Subcutaneous abdominal adipose tissue (tissue), 5 donors: ENCODE data around the gene MT1E.

ENCODE experiments used
- H3K27ac ChIP-seq: one replicate; pipeline ENCODE4 v1.7.0; 2013; ENCODE audit warnings: low read depth, mild to moderate bottlenecking, inconsistent platforms, low read length, moderate library complexity
- H3K27me3 ChIP-seq, 5 donors: one replicate each; pipeline ENCODE4 v1.7.0; 2013; ENCODE audit warnings: low read length in 5 of 5, inconsistent platforms in 1 of 5; ENCODE audit not compliant: control insufficient read depth in 5 of 5, insufficient read depth in 4 of 5
- H3K36me3 ChIP-seq, 5 donors: one replicate each; pipeline ENCODE4 v1.7.0; 2013; ENCODE audit warnings: low read length in 5 of 5; ENCODE audit not compliant: control insufficient read depth in 5 of 5, insufficient read depth in 5 of 5
- H3K4me1 ChIP-seq, 5 donors: one replicate each; pipeline ENCODE4 v1.7.0; 2013; ENCODE audit warnings: low read length in 5 of 5, mild to moderate bottlenecking in 3 of 5, moderate library complexity in 1 of 5; ENCODE audit not compliant: control insufficient read depth in 5 of 5, insufficient read depth in 5 of 5
- H3K4me3 ChIP-seq, 5 donors: one replicate each; pipeline ENCODE4 v1.7.0; 2013; ENCODE audit warnings: low read length in 5 of 5, low read depth in 1 of 5
- H3K9ac ChIP-seq, 5 donors: one replicate each; pipeline ENCODE4 v1.7.0; 2013; ENCODE audit warnings: low read length in 5 of 5, mild to moderate bottlenecking in 4 of 5, moderate library complexity in 3 of 5
- H3K9me3 ChIP-seq, 5 donors: one replicate each; pipeline ENCODE4 v1.7.0; 2013; ENCODE audit warnings: low read length in 5 of 5; ENCODE audit not compliant: control insufficient read depth in 5 of 5
- donor health status: healthy.
- donor health status: healthy.
- donor health status: healthy.
- donor health status: healthy.
- donor health status: healthy.

MT1E gene

DNA sequence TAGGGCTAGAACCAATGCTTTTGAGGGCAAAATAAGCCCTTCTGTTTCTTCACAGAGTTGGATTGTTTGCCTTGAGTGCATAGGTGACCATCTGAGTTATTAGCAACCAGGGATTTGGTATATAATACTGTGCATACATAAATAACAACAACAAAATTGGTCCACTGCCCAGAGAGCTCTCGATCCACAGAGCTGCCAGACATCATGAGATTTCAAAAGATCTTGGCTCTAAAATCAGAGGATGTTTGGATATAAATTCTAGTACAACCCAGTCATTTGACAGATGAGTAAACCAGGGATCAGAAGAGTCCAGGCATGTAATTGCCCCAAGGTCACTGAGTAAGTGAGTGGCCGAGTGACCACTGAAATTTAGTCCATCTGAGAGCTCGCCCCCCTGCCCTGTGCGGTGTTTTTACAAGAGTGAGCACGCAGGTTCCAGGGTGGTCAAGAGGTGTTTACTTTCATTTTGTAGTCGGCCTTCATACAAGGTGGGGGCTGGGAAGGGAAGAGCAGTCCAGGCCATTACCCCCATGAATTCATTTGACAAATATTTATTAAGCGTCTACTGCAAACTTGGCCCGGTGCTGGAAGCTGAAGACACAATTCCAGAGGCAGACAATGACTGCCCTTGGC, 19.0 kb upstream of the MT1E start:
- Histone ChIP-seq H3K27me3 (peaks cover 0 to under 1% (median 0%) of the 10 kb centered on the region in 5 donors), H3K4me1 (peaks cover 31 to 60% (median 51%) of the 10 kb centered on the region in 5 donors), H3K36me3 (no peaks in the 10 kb centered on the region), H3K27ac (peak overlapping the region; percentile 99), H3K9me3 (no peaks in the 10 kb centered on the region), H3K4me3 (peak overlapping the region in 4 of 5 donors; percentile 20 to 35 (median 32)), H3K9ac (peak overlapping the region; percentile 51 to 90 (median 70))

GRCh38 chr16:56607109-56607618, 18.4 kb upstream of the MT1E start:
- H3K9ac ChIP-seq = peak overlapping the region; percentile 70 to 90 (median 86)
- H3K4me1 ChIP-seq = peaks cover 34 to 63% (median 54%) of the 10 kb centered on the region in 5 donors
- H3K9me3 ChIP-seq = no peaks in the 10 kb centered on the region
- H3K27ac ChIP-seq = peak overlapping the region; percentile 99
- H3K36me3 ChIP-seq = no peaks in the 10 kb centered on the region
- peak overlapping the region in 4 of 5 donors; percentile 33 to 97 (median 89) for H3K4me3 ChIP-seq
- H3K27me3 ChIP-seq = no peaks in the 10 kb centered on the region

DNA sequence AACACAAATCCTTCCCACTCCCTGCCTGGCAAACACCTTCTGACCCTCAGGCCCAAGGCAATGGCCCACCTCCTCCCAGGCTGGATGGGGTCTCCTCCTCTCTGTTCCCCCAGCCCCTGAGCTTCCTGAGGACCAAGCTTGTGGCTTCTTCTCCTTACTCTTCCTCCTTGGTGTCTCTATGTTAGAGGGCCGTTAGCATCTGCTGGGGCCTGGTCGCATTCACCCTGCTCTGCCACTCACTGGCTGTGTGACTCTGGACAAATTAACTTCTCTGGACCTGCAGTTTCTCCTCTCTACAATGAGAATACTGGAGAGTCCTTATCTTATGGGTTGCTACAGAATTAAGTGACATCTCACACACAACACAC, 17.9 kb upstream of the MT1E start:
- peak overlapping the region; percentile 99 for H3K27ac ChIP-seq
- peaks cover 34 to 66% (median 54%) of the 10 kb centered on the region in 5 donors for H3K4me1 ChIP-seq
- no peaks in the 10 kb centered on the region for H3K9me3 ChIP-seq
- no peaks in the 10 kb centered on the region for H3K27me3 ChIP-seq
- H3K4me3 ChIP-seq = peak overlapping the region; percentile 61 to 97 (median 91)
- H3K36me3 ChIP-seq = no peaks in the 10 kb centered on the region
- peak overlapping the region; percentile 66 to 90 (median 86) for H3K9ac ChIP-seq

DNA sequence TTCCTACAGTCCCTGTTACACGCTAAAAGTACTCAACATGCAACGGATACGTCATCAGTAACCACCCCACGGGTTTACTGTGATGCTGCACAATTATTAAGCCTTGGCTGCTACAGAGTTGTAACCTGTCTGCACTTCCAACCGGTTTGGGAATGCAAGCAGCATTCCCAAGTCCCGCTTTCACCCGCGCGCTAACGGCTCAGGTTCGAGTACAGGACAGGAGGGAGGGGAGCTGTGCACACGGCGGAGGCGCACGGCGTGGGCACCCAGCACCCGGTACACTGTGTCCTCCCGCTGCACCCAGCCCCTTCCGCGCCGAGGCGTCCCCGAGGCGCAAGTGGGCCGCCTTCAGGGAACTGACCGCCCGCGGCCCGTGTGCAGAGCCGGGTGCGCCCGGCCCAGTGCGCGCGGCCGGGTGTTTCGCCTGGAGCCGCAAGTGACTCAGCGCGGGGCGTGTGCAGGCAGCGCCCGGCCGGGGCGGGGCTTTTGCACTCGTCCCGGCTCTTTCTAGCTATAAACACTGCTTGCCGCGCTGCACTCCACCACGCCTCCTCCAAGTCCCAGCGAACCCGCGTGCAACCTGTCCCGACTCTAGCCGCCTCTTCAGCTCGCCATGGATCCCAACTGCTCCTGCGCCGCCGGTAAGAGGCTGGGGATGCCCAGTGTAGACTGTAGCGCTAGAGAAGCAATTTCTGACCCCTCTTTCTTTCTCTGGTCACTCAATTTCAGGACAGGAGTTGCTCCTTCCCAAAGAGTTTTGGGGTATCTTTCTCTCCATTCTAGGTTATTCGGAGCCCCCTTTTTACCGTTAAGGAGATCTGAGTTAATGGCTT, 17.3 kb upstream of the MT1E start, which contains the start of gene MT2A:
MT2A (plus strand) TSS at position 542 of the 833 bp plus-strand sequence; CDS start at position 614, 72 bp downstream.
- H3K4me1 ChIP-seq = peaks cover 34 to 66% (median 54%) of the 10 kb centered on the region in 5 donors
- H3K27me3 ChIP-seq = no peaks in the 10 kb centered on the region
- H3K4me3 ChIP-seq = peak within 1 kb of the TSS; percentile 87 to 97 (median 91)
- no peaks in the 10 kb centered on the region for H3K9me3 ChIP-seq
- peak within 1 kb of the TSS; percentile 99 for H3K27ac ChIP-seq
- H3K36me3 ChIP-seq = no peaks in the 10 kb centered on the region
- H3K9ac ChIP-seq = peak within 1 kb of the TSS; percentile 86 to 94 (median 90)

- Histone ChIP-seq H3K27me3 (no peaks in the 10 kb centered on the region), H3K9ac (peak overlapping the region; percentile 73 to 94 (median 89)), H3K4me3 (peak overlapping the region; percentile 87 to 97 (median 91)), H3K27ac (peak overlapping the region; percentile 99), H3K4me1 (peaks cover 34 to 66% (median 54%) of the 10 kb centered on the region in 5 donors), H3K9me3 (no peaks in the 10 kb centered on the region), H3K36me3 (no peaks in the 10 kb centered on the region)
Observed at GRCh38 chr16:56608876-56609462, 16.6 kb upstream of the MT1E start.

DNA sequence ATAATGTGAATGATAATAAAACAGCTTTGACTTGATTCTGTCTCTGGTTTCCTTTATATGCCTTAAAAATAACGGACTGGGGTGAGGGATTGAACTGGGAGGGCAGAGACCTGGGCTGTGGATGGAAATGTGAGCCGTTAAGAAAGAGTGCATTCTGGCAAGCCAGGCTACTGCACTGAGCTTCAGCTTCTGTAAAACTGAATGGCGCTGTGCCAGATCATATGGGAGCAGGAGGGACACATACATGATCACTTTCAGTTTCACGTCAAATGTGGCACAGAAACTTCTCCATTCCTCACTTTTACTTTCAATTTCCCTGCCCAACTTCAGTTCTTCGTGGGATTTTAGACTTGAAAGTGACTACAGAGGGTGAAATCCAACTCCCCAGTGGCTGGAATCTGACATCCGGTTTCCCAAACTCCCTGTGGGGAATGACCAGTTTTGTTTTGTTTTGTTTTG, 16.1 kb upstream of the MT1E start:
- Histone ChIP-seq H3K27ac (peak overlapping the region; percentile 99), H3K9me3 (no peaks in the 10 kb centered on the region)

DNA sequence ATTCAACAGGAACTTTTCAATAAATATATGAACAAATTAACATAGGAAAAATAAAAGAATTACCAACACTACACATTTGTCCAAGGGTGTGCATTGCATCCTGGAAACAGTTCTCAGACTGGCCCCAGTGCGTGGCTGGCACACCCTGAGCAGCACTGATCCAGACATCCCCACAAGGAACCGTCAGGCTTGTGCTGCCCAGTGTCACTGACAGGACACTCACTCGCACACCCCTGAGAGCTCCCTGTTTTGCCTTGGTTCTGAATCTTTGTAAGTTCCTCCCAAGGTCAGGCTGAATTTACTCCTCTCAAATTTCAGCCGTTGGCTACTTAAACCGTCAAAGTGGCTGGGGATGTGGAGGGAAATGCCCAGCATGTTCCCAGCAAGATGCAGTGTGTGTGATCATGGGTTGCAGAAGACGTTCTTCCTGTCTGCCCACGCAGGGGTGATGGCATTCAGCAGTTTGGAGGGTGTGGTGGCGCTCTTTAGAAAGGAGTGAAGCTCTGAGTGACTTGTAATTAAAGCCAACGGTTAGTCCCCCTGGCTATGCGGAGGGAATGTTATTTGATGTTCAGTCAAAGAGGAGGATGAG, 15.5 kb upstream of the MT1E start:
- H3K36me3 ChIP-seq = no peaks in the 10 kb centered on the region
- H3K27me3 ChIP-seq = no peaks in the 10 kb centered on the region
- H3K4me1 ChIP-seq = peaks cover 34 to 66% (median 54%) of the 10 kb centered on the region in 5 donors
- peak overlapping the region; percentile 23 to 97 (median 91) for H3K4me3 ChIP-seq
- peak overlapping the region; percentile 99 for H3K27ac ChIP-seq
- no peaks in the 10 kb centered on the region for H3K9me3 ChIP-seq
- H3K9ac ChIP-seq = peak overlapping the region; percentile 14 to 94 (median 89)

More for the DNA sequence above, 16.1 kb upstream of the MT1E start:
- Histone ChIP-seq H3K9ac (peak overlapping the region; percentile 73 to 94 (median 89)), H3K36me3 (no peaks in the 10 kb centered on the region), H3K4me3 (peak overlapping the region; percentile 87 to 97 (median 91)), H3K27me3 (no peaks in the 10 kb centered on the region), H3K4me1 (peaks cover 34 to 66% (median 54%) of the 10 kb centered on the region in 5 donors)

- Histone ChIP-seq H3K9me3 (no peaks in the 10 kb centered on the region), H3K9ac (peak overlapping the region; percentile 14 to 94 (median 73)), H3K27me3 (no peaks in the 10 kb centered on the region), H3K4me3 (peak overlapping the region; percentile 23 to 97 (median 91)), H3K4me1 (peaks cover 34 to 65% (median 54%) of the 10 kb centered on the region in 5 donors), H3K36me3 (no peaks in the 10 kb centered on the region), H3K27ac (peak overlapping the region; percentile 99)
Observed at GRCh38 chr16:56610609-56611111, 14.9 kb upstream of the MT1E start.

DNA sequence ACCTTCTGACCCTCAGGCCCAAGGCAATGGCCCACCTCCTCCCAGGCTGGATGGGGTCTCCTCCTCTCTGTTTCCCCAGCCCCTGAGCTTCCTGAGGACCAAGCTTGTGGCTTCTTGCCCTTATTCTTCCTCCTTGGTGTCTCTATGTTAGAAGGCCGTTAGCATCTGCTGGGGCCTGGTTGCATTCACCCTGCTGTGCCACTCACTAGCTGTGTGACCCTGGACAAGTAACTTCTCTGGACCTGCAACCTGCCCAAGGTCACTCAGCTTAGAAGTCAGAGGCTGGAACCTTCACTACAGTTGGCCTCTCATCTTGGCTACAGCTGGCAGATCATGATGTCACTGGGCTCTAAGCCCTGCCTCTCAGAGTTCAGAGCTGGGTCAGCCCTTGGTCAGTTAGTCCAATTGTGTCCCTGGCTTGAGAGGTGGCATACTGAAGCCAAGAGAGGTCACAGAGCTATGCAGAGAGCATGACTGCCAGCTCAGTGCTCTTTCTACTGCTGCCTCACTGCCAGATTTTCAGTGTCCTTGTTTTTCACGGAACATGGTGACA, 14.2 kb upstream of the MT1E start:
- Histone ChIP-seq H3K36me3 (no peaks in the 10 kb centered on the region), H3K9me3 (no peaks in the 10 kb centered on the region), H3K4me3 (peak overlapping the region in 3 of 5 donors; percentile 6 to 38 (median 20)), H3K27me3 (no peaks in the 10 kb centered on the region), H3K9ac (peak overlapping the region in 3 of 5 donors; percentile 29 to 93 (median 73)), H3K4me1 (peaks cover 29 to 58% (median 48%) of the 10 kb centered on the region in 5 donors), H3K27ac (peak overlapping the region; percentile 99)
